Vagina (tissue), 2 donors: Measurements from ENCODE around the gene BST1. TPM values are rescaled to one million over a fixed set of nuclear protein-coding genes. Genes with fewer than 3 reads are reported as not detected.
A peak's percentile ranks its signal among the peaks of the same experiment; 100 is the strongest.

Experiments
- DNase-seq, 2 donors: peaks; one replicate each; pipeline ENCODE4 v3.0.0-alpha.2; 2017; ENCODE audit errors: extremely low spot score in 2 of 2
- H3K27ac ChIP-seq: fragments of 200-600 bp; sonication (generic); one replicate; pipeline ENCODE4 v1.5.1; 2019
- H3K27me3 ChIP-seq: fragments of 200-600 bp; sonication (generic); one replicate; pipeline ENCODE4 v1.5.1; 2019
- H3K36me3 ChIP-seq, 2 donors: fragments of 200-600 bp; sonication (generic); one replicate each; pipeline ENCODE4 v1.5.1; 2017 to 2019
- H3K4me1 ChIP-seq: fragments of 200-600 bp; sonication (generic); one replicate; pipeline ENCODE4 v1.5.1; 2019
- H3K4me3 ChIP-seq, 2 donors: fragments of 200-600 bp; sonication (generic); 1 replicate in 1 of 2; 2 replicates in 1 of 2; pipeline ENCODE4 v1.5.1; 2016 to 2019
- H3K9me3 ChIP-seq: fragments of 200-600 bp; sonication (generic); one replicate; pipeline ENCODE4 v1.5.1; 2019
- POLR2A ChIP-seq, 2 donors: fragments of 450-650 bp; IDR thresholded peaks; one replicate each; pipeline ENCODE4 v1.6.1; 2017; ENCODE audit warnings: antibody characterized with exemption in 2 of 2, mild to moderate bottlenecking in 2 of 2, moderate library complexity in 2 of 2
- POLR2AphosphoS5 ChIP-seq, 2 donors: sonication (generic); formaldehyde crosslinking; IDR thresholded peaks; one replicate each; pipeline ENCODE4 v1.9.0; 2017; ENCODE audit warnings: antibody characterized with exemption in 2 of 2, mild to moderate bottlenecking in 2 of 2, low read depth in 1 of 2; ENCODE audit not compliant: insufficient read depth in 1 of 2
- intact Hi-C: fragments of 100-400 bp; cut with DNase I; formaldehyde crosslinking; loops from one replicate; pipeline ENCODE4 v1.15.1; 2023
- total RNA-seq: library from RNA; depleted of rRNA; stranded (reverse); fragments of >200 nt; gene quantifications from one replicate; pipeline ENCODE4 v1.2.3, GENCODE V29; 2016
- TF ChIP-seq, protein P1 (sequence below), 3 experiments: fragments of 450-650 bp in 2 of 3; fragments of 200-600 bp in 1 of 3; sonication (generic) in 1 of 3; IDR thresholded peaks; one replicate each; pipeline ENCODE4 v1.5.1; 2017 to 2019; ENCODE audit warnings: antibody characterized with exemption in 3 of 3, mild to moderate bottlenecking in 2 of 3, moderate library complexity in 2 of 3

The BST1 gene
- total RNA-seq, 1 donor from 2014 or later = 5.2 TPM

DNA sequence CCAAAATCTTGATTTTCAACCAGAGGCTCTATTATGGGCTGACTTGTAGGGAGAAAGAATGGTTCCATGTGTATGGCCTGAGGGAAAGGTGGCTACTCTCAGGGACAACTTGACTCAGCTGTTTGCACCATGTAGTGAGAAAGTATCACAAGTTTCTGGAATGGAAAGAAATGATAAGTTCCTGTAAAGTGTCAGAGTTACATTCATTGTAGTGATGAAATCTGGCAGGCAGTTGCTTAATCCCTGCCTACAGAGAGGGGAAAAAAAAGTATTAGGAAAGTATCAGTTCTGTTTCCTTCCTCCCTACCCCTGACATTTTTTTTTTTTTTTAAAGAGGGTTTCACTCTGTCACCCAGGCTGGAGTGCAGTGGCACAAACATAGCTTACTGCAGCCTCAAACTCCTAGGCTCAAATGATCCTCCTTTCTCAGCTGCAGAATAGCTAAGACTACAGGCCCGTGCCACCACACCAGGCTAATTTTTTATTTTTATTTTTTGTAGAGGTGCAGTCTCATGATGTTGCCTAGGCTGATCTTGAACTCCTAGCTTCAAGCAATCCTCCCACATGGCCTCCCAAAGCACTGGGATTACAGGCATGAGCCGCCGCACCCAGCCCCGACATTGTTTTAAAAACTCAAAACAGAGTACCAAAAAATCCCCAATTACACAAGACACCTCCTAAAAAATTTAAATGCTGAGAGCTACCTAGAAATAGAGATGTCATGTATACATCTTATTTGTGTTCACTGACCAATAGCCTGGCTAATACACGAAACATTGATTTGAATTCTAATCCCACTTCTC is 42.9 kb upstream of the BST1 start:
- Histone ChIP-seq H3K9me3 (no peaks in the 10 kb centered on the region), H3K27me3 (no peaks in the 10 kb centered on the region), H3K27ac (no peak overlapping the region), H3K36me3 (no peaks in the 10 kb centered on the region), H3K4me1 (no peaks in the 10 kb centered on the region), H3K4me3 (no peak overlapping the region)
- intact Hi-C loops = loop anchor here (10.0 kb wide), 1 partner anchor 185 kb away; no protein-coding TSS in a partner anchor
- DNase-seq = no peak
- TF ChIP-seq POLR2A (IDR thresholded peaks at IDR 0.05) (no peak), POLR2AphosphoS5 (IDR thresholded peaks at IDR 0.05; ENCODE audit: insufficient read depth in 1 of 2, low read depth in 1 of 2) (no peak)
- TF ChIP-seq, protein P1, sequence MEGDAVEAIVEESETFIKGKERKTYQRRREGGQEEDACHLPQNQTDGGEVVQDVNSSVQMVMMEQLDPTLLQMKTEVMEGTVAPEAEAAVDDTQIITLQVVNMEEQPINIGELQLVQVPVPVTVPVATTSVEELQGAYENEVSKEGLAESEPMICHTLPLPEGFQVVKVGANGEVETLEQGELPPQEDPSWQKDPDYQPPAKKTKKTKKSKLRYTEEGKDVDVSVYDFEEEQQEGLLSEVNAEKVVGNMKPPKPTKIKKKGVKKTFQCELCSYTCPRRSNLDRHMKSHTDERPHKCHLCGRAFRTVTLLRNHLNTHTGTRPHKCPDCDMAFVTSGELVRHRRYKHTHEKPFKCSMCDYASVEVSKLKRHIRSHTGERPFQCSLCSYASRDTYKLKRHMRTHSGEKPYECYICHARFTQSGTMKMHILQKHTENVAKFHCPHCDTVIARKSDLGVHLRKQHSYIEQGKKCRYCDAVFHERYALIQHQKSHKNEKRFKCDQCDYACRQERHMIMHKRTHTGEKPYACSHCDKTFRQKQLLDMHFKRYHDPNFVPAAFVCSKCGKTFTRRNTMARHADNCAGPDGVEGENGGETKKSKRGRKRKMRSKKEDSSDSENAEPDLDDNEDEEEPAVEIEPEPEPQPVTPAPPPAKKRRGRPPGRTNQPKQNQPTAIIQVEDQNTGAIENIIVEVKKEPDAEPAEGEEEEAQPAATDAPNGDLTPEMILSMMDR (IDR thresholded peaks at IDR 0.05) = no peak

GRCh38 chr4:15665753-15666365 is 37.0 kb upstream of the BST1 start:
- no peak for DNase-seq
- no peak for TF ChIP-seq POLR2A (IDR thresholded peaks at IDR 0.05)
- TF ChIP-seq, protein P1 (IDR thresholded peaks at IDR 0.05) = no peak
- TF ChIP-seq POLR2AphosphoS5 (IDR thresholded peaks at IDR 0.05; ENCODE audit: insufficient read depth in 1 of 2, low read depth in 1 of 2) = peak in 1 of 2 donors; percentile 76
- Histone ChIP-seq H3K4me3 (no peak overlapping the region), H3K27me3 (no peaks in the 10 kb centered on the region), H3K36me3 (no peaks in the 10 kb centered on the region), H3K9me3 (no peaks in the 10 kb centered on the region), H3K27ac (no peak overlapping the region), H3K4me1 (no peaks in the 10 kb centered on the region)
- intact Hi-C loops = no loop called here

GRCh38 chr4:15667006-15667405 is 35.9 kb upstream of the BST1 start:
- Histone ChIP-seq H3K9me3 (no peaks in the 10 kb centered on the region), H3K4me1 (no peaks in the 10 kb centered on the region), H3K27ac (no peak overlapping the region), H3K36me3 (no peaks in the 10 kb centered on the region), H3K4me3 (no peak overlapping the region), H3K27me3 (no peaks in the 10 kb centered on the region)
- intact Hi-C loops = no loop called here
- no peak for TF ChIP-seq POLR2AphosphoS5 (IDR thresholded peaks at IDR 0.05; ENCODE audit: insufficient read depth in 1 of 2, low read depth in 1 of 2)
- no peak for TF ChIP-seq POLR2A (IDR thresholded peaks at IDR 0.05)
- TF ChIP-seq, protein P1 (IDR thresholded peaks at IDR 0.05) = no peak
- DNase-seq = no peak

DNA sequence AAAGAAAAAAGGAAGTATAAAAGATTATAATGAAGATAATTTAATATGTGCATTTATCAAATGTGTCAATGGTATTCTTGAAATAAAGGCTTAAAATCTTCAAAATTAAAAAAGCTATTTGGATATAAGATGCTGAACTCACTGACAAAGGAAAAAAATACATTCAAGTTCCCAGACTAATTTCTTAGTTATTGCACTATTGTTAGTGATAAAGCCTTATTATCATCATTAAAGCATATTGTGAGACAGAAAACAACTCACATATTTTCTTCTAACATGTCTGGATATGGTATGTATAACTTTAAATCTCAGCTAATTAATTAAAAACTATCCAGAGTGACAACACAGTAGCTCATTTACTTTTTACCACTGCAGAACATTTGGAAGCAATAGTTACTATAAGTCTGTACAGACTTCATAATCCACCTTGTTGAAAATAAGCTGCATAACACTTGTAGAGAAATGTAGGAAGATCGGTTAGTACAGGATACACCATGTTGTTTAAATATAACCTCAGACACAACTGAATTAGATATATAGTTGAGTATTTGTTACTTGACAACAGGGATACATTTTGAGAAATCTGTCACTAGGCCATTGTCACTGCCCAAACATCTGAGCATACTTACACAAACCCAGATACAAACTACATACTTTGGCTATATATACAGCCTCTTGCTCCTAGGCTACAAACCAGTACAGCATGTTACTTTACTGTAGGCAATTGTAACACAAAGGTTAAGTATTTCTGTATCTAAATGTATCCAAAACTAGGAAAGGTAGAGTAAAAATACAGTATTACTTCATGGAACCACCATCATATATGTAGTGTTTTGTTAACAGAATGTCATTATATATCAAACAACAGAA is 34.1 kb upstream of the BST1 start:
- no peak overlapping the region for H3K4me3 ChIP-seq
- intact Hi-C loops = no loop called here
- H3K9me3 ChIP-seq = no peaks in the 10 kb centered on the region
- DNase-seq = no peak
- TF ChIP-seq, protein P1 (IDR thresholded peaks at IDR 0.05) = no peak
- TF ChIP-seq POLR2AphosphoS5 (IDR thresholded peaks at IDR 0.05; ENCODE audit: insufficient read depth in 1 of 2, low read depth in 1 of 2) = no peak
- no peak for TF ChIP-seq POLR2A (IDR thresholded peaks at IDR 0.05)
- no peaks in the 10 kb centered on the region for H3K36me3 ChIP-seq
- no peak overlapping the region for H3K27ac ChIP-seq
- H3K27me3 ChIP-seq = no peaks in the 10 kb centered on the region
- H3K4me1 ChIP-seq = no peaks in the 10 kb centered on the region
